GM19238 (cell line): ENCODE data around the gene NLRP5.
"Not testable (repeated sequence)": the region's sequence is repeated elsewhere in the genome, so short reads cannot be mapped to it uniquely, and the experiment has no call there.

Source experiments
- DNase-seq: peaks from one replicate; pipeline ENCODE4 v3.0.0; 2011; ENCODE audit warnings: low spot score; ENCODE audit not compliant: insufficient read length

The NLRP5 gene

DNA sequence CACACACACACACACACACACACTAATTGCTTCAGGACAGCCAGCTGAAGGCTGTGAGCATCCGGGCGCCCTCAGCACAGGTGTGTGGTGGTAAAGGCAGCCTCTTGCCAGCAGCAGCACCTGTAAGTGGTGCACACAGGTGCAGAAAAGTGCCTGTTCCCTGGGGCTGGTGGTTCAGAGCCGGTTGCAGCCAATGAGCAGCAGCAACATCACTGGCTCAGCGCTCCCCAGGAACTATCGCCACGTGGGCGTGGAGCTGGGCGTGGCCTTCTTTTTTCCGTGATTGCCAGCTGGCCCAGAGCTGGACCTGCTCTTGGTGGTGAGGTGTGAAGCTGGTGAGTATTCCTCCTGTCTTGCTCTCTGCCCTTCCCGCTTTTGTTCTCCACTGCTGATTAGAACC lies at the start of gene NLRP5:
TSS of gene NLRP5 (plus strand) at position 289 of the 400 bp plus-strand sequence.
- DNase-seq, result no peak

DNA sequence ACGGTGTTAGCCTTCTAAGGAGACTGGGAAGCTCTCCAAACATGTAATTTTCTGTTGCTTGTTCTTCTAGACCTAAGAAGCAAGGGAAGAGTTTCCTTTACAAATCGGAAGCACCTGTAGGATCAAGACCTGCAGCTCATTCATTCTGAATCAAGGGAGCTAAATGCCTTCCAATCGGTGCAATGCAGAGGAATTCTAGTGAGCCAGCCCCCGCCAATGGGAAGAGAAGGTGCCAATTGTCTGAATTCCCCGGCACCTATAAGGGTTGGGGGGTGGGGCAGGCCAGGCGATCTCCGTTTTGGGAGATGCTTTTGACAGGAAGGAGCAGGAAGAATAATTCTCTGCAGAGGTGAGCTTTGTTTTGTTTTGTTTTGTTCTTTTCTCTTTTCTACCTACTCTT lies 47.4 kb upstream of the NLRP5 start:
- no peak for DNase-seq

DNA sequence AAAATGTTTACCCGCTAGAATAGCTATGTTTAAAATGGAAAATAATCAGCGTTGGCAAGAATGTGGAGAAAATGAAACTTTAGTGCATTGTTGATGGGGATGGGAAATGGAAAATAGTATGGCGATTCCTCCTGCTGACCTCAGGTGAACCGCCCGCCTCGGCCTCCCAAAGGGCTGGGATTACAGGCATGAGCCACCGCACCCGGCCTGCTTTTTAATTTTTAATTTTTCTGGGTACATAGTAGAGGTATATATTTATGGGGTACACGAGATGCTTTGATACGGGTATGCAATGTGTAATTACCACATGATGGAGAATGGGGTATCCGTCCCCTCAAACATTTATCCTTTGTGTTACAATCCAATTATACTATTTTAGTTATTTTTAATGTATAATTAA lies 46.3 kb upstream of the NLRP5 start:
- no peak for DNase-seq

GRCh38 chr19:55947532-55947931 lies 39.0 kb upstream of the NLRP5 start, which contains the start of gene NLRP8:
Gene NLRP8 (plus strand): TSS chr19:55947832.
- no peak for DNase-seq

DNA sequence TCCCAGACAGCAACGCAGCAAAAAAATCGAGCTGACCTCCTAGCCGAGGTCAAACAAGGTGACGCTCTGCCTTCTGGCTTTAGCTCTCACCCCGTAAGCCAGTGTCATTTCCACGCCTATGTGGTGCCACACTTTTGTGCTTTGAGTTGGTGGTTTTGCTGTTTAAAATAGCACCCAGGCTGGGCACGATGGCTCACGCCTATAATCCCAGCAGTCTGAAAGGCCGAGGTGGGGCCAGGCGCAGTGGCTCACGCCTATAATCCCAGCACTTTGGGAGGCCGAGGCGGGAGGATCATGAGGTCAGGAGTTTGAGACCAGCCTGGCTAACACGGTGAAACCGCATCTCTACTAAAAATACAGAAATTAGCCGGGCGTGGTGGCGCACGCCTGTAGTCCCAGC lies 36.0 kb upstream of the NLRP5 start:
- not testable (repeated sequence) for DNase-seq

DNA sequence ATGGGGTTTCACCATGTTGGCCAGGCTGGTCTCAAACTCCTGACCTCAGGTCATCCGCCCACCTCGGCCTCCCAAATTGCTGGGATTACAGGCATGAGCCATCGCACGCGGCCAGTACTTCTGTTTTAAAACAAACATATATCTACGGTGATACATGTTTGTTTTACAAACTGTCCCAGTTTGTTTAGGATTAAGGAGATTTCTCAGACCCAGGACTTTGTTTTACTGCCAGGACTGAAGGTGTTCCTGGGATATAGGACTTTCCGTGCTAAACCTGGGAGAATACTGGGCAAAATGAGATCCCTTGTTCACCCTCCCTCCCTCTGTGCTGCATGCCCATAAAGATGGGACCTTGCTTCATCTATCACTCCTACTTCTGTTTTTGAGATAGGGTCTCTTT lies 30.1 kb upstream of the NLRP5 start:
- DNase-seq, result no peak

DNA sequence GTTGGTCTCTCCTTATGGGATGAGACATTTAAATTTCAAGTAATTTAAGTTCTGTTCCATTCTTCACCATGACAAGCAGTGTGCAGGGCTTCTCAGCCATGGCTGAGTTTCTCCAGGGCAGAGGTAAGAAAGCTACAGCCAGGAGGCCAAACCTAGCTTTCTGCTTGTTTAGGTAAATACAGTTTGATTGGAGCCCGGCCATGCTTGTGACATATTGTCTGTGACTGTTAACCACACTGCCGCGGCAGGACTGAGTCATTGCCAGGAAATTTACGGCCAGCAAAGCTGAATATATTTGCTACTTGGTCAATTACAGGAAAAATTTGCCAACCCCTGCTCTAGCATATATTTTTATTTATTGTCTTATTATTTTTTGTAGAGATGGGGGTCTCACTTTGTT lies 28.2 kb upstream of the NLRP5 start:
- DNase-seq, result no peak

GRCh38 chr19:55959996-55960675 lies 26.4 kb upstream of the NLRP5 start:
- DNase-seq, result no peak

- DNase-seq, result no peak
These were observed 24.4 kb upstream of the NLRP5 start for GRCh38 chr19:55962186-55962585.

GRCh38 chr19:55973982-55974381 lies 12.6 kb upstream of the NLRP5 start:
- DNase-seq, result no peak

- no peak for DNase-seq
These were observed 6.2 kb upstream of the NLRP5 start for GRCh38 chr19:55980415-55980814.

GRCh38 chr19:55985254-55985653 lies 1.3 kb upstream of the NLRP5 start:
- no peak for DNase-seq

DNA sequence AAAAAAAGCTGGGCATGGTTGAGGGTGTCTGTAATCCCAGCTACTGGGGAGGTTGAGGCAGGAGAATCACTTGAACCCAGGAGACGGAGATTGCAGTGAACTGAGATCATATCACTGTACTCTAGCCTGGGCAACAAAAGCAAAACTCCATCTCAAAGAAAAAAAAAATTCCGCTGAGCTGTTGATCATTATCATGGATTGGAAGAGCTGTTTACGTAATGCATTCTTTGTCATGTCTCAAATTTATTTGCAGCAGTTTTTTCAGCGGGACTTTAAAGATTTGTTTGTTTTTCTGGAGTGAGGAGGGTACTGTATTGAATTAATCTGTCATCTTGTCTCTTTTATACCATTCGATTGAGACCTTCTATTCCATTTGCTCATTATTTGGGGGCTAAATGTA lies 4.3 kb downstream of the NLRP5 start:
- DNase-seq, result no peak

- no peak for DNase-seq
These were observed 6.9 kb downstream of the NLRP5 start for GRCh38 chr19:55993492-55993891.

GRCh38 chr19:56014765-56015164 lies 28.2 kb downstream of the NLRP5 start:
- no peak for DNase-seq

- no peak for DNase-seq
These were observed 29.2 kb downstream of the NLRP5 start for GRCh38 chr19:56015756-56016155.

DNA sequence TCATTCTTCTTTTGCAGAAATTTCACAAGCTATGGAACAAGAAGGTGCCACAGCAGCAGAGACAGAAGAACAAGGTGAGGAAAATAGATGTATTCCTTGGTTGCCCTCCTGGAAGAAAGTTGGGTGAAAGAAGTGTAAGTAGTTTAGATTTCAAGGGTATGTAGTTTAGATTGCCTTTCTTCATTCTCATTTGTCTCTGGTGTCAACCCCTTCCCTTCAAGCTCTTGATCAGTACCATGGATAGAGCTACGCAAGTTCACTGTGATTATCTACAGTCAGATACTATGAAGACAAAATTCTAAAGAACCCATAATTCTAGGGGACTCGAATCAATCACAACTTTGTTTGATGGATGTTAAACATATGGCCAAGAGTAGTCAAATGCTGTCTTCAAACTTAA lies 32.8 kb downstream of the NLRP5 start:
- not testable (repeated sequence) for DNase-seq

DNA sequence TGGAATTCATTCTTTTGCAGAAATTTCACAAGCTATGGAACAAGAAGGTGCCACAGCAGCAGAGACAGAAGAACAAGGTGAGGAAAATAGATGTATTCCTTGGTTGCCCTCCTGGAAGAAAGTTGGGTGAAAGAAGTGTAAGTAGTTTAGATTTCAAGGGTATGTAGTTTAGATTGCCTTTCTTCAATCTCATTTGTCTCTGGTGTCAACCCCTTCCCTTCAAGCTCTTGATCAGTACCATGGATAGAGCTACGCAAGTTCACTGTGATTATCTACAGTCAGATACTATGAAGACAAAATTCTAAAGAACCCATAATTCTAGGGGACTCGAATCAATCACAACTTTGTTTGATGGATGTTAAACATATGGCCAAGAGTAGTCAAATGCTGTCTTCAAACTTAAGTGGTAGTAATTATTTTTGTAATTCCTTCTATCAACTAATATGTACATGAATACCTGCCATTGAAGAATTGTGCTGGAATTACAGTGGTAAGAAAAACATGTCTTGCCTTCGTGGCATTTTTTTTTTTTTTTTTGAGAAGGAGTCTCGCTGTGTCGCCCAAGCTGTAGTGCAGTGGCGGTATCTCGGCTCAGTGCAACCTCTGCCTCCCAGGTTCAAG lies 33.9 kb downstream of the NLRP5 start:
- DNase-seq, result not testable (repeated sequence)

DNA sequence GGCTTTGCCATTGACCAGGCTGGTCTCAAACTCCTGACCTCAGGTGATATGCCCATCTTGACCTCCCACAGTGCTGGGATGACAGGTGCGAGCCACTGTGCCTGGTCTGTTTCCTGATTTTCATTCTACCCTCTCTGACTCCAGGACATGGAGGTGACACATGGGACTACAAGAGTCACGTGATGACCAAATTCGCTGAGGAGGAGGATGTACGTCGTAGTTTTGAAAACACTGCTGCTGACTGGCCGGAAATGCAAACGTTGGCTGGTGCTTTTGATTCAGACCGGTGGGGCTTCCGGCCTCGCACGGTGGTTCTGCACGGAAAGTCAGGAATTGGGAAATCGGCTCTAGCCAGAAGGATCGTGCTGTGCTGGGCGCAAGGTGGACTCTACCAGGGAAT lies 40.2 kb downstream of the NLRP5 start:
- no peak for DNase-seq

GRCh38 chr19:56053596-56053995 lies 67.0 kb downstream of the NLRP5 start:
- no peak for DNase-seq

GRCh38 chr19:56066152-56067023 lies 79.8 kb downstream of the NLRP5 start:
- DNase-seq, result peak; percentile 61

GRCh38 chr19:56069642-56070041 lies 83.1 kb downstream of the NLRP5 start:
- no peak for DNase-seq
